ENCODE data around the gene MUC20. TPM values are rescaled to one million over a fixed set of nuclear protein-coding genes. Genes with fewer than 3 reads are reported as not detected.
A peak's percentile ranks its signal among the peaks of the same experiment; 100 is the strongest.
"Not testable (repeated sequence)": the region's sequence is repeated elsewhere in the genome, so short reads cannot be mapped to it uniquely, and the experiment has no call there.

MUC20 gene
- total RNA-seq, 1 donor from 2014 or later: 2.3 TPM

- Mint-ChIP-seq H3K4me3 (no peak overlapping the region), H3K27me3 (ENCODE audit: low read depth) (peaks cover 3% of the 10 kb centered on the region)
Observed at GRCh38 chr3:195732940-195733339, 12.2 kb downstream of the MUC20 start.

GRCh38 chr3:195735036-195735695 lies 14.4 kb downstream of the MUC20 start:
- Mint-ChIP-seq H3K9me3 (no peaks in the 10 kb centered on the region), H3K36me3 (ENCODE audit: low read depth) (no peaks in the 10 kb centered on the region), H3K27me3 (ENCODE audit: low read depth) (no peaks in the 10 kb centered on the region), H3K4me3 (no peak overlapping the region), H3K27ac (ENCODE audit: unreplicated experiment) (no peak overlapping the region), H3K4me1 (peaks cover 13% of the 10 kb centered on the region)
- TF ChIP-seq, protein P1, sequence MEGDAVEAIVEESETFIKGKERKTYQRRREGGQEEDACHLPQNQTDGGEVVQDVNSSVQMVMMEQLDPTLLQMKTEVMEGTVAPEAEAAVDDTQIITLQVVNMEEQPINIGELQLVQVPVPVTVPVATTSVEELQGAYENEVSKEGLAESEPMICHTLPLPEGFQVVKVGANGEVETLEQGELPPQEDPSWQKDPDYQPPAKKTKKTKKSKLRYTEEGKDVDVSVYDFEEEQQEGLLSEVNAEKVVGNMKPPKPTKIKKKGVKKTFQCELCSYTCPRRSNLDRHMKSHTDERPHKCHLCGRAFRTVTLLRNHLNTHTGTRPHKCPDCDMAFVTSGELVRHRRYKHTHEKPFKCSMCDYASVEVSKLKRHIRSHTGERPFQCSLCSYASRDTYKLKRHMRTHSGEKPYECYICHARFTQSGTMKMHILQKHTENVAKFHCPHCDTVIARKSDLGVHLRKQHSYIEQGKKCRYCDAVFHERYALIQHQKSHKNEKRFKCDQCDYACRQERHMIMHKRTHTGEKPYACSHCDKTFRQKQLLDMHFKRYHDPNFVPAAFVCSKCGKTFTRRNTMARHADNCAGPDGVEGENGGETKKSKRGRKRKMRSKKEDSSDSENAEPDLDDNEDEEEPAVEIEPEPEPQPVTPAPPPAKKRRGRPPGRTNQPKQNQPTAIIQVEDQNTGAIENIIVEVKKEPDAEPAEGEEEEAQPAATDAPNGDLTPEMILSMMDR (conservative IDR thresholded peaks at IDR 0.05): no peak
- no peak for DNase-seq (ENCODE audit: low read depth, low spot score)

More at GRCh38 chr3:195732940-195733339, 12.2 kb downstream of the MUC20 start:
- no peak for DNase-seq (ENCODE audit: low read depth, low spot score)
- TF ChIP-seq, protein P1 (conservative IDR thresholded peaks at IDR 0.05): no peak
- Mint-ChIP-seq H3K36me3 (ENCODE audit: low read depth) (no peaks in the 10 kb centered on the region), H3K9me3 (no peaks in the 10 kb centered on the region), H3K27ac (ENCODE audit: unreplicated experiment) (peak overlapping the region; percentile 2), H3K4me1 (peaks cover 35% of the 10 kb centered on the region)

DNA sequence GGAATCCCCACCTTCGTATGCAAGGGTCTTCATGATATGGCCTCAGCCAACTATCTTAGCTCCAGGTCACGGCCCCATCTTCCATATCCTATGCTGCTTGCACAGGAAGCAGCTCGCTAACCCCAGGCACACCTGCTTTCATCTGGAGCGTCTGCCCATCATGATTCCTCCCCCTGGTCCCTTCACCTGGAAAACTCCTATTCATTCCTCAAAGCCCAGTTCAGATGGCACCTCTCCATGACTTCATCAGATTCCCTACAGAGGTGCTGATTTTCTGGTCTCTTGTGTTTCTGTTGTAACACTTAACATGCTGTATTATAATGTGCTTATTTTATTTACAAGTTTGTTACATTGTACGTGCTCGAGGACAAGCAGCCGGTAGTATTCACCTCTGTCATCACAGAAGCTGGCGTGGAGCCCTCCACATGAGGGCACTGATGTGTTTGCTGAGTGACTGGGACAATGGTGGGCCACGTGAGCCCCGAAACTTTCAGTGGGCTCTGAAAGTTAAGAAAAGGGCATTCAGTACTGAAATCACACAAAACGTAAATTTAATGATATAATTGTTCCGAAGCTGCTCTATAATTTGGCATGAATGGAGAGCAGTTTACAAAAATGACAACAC lies 16.2 kb downstream of the MUC20 start:
- H3K27ac Mint-ChIP-seq (ENCODE audit: unreplicated experiment): no peak overlapping the region
- H3K4me1 Mint-ChIP-seq: peaks cover 10% of the 10 kb centered on the region
- no peak overlapping the region for H3K4me3 Mint-ChIP-seq
- H3K27me3 Mint-ChIP-seq (ENCODE audit: low read depth): peaks cover 10% of the 10 kb centered on the region
- TF ChIP-seq, protein P1 (conservative IDR thresholded peaks at IDR 0.05): no peak
- no peaks in the 10 kb centered on the region for H3K9me3 Mint-ChIP-seq
- DNase-seq (ENCODE audit: low read depth, low spot score): no peak
- no peaks in the 10 kb centered on the region for H3K36me3 Mint-ChIP-seq (ENCODE audit: low read depth)

DNA sequence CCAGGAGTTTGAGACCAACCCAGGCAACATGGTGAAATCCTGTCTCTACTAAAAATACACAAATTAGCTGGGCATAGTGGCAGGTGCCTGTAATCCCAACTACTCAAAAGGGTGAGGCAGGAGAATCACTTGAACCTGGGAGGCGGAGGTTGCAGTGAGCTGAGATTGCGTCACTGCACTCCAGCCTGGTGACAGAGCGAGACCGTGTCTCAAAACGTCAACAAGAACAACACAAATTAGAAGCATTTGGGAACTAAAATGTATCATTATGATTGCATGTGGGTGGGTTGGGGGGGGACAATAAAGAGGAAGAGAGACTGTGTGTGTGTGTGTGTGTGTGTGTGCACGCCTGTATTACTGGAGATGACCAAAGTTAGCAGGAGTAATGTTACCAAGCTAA lies 17.0 kb downstream of the MUC20 start:
- H3K36me3 Mint-ChIP-seq (ENCODE audit: low read depth); DNase-seq (ENCODE audit: low read depth, low spot score); H3K9me3 Mint-ChIP-seq; H3K4me1 Mint-ChIP-seq; H3K27ac Mint-ChIP-seq (ENCODE audit: unreplicated experiment); H3K4me3 Mint-ChIP-seq: not testable (repeated sequence)
- H3K27me3 Mint-ChIP-seq (ENCODE audit: low read depth): peaks cover 16% of the 10 kb centered on the region

DNA sequence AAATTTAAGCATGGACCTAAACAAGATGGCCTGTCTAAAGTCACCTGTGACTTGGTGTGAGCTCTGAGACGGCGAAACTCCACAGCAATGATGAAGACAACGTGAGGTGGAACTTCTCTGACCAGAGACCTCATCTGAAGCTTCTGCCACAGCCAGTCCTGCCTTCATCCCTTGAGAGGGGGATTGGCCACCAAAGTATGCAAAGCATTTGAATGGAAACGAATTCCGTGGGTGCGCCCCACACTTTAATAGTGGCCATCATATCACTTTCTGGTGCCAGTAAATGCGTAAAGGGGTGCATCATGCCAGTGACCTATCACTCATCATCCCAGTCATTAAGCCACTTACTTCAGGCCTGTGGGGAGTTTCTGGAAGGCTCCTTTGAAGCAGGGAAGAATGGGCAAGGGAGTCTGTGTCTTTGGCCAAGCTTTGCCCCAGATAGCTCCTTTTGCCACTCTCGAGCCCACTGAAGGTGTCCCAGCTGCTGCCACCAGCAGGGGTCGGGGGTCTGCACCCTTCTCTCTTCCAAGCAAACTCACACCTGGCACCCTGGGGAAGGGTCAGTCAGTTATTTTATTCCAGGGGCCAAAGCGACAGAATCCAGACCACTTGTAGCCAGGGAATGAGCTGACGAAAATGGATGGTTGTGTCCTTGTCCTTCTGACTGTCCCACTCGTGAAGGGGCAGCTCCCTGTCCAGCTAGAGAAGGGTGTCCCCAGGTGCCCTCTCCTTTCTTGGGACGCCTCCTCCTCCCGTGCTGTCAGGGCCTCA lies 17.7 kb downstream of the MUC20 start:
- Mint-ChIP-seq H3K27ac (ENCODE audit: unreplicated experiment) (no peak overlapping the region), H3K27me3 (ENCODE audit: low read depth) (peaks cover 20% of the 10 kb centered on the region), H3K9me3 (no peaks in the 10 kb centered on the region), H3K36me3 (ENCODE audit: low read depth) (no peaks in the 10 kb centered on the region), H3K4me1 (peaks cover 2% of the 10 kb centered on the region), H3K4me3 (no peak overlapping the region)
- TF ChIP-seq, protein P1 (conservative IDR thresholded peaks at IDR 0.05): no peak
- no peak for DNase-seq (ENCODE audit: low read depth, low spot score)

All from neural crest cell (in vitro differentiated cells).